NOMO-1 (cell line): Measurements from ENCODE around the gene DCUN1D2.

Source experiments
- DNase-seq, 2 experiments: peaks; one replicate each; lab custom pipeline; 2025; ENCODE audit not compliant: unreplicated experiment in 2 of 2; lab: John Stamatoyannopoulos, UW

The DCUN1D2 gene

GRCh38 chr13:113520571-113520970 is 30.1 kb upstream of the DCUN1D2 start:
- no peak for DNase-seq

GRCh38 chr13:113519556-113519955 is 29.0 kb upstream of the DCUN1D2 start:
- DNase-seq: no peak

GRCh38 chr13:113518076-113518803 is 27.7 kb upstream of the DCUN1D2 start:
- no peak for DNase-seq

DNA sequence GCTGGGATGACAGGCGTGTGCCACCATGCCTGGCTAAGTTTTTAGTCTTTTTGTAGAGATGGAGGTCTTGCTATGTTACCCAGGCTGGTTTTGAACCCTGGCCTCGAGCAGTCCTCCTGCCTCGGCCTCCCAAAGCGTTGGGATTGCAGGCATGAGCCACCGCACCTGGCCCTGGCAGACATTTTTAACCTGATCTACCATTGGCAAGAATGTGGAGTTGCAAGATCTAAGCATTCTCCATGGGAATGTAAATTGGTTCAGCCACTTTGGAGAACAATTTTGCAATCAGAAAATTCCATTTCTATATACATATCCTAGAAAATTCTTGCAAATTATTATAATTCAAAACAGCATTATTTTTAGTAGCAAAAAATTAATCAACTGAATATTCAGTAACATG is 24.3 kb upstream of the DCUN1D2 start:
- no peak for DNase-seq

DNA sequence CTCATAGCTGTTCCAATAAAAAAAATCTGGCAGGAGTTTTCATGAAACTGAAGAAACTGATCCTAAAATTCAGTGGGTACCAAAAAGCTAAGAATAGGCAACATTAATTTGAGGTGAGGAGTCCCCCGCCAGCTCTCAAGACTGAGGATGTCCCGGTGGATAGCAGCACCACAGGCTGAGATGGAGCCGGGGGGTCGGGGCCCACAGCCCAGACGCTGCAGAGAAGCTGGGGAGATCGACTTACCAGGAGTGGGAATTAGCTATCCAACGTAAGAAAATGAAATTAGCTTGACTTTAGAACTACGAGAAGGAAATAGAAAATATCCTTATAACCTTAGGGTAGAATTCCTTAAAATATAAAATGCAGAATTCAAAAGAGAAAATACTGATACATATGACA is 23.2 kb upstream of the DCUN1D2 start:
- DNase-seq: no peak

DNA sequence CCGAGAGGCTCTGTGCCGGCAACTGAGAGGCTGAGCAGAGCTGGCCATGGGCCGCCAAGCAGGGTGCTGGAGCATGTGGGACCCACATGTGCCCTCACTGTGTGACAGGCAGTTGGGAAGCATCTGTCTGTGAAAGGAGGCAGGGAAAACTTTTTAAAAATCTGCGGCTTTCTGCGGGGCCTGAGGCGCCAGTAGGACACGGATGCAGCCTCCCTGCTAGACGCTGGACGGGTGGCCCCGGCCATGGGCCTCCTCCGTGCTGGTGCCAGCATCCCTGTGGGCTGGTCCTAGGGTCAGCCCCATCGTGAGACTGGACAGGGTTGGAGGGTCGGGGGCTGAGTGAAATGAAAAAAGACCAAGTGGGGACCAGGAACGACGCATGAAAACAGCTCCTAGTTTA is 20.9 kb upstream of the DCUN1D2 start:
- no peak for DNase-seq

GRCh38 chr13:113510871-113511270 is 20.4 kb upstream of the DCUN1D2 start:
- no peak for DNase-seq

DNA sequence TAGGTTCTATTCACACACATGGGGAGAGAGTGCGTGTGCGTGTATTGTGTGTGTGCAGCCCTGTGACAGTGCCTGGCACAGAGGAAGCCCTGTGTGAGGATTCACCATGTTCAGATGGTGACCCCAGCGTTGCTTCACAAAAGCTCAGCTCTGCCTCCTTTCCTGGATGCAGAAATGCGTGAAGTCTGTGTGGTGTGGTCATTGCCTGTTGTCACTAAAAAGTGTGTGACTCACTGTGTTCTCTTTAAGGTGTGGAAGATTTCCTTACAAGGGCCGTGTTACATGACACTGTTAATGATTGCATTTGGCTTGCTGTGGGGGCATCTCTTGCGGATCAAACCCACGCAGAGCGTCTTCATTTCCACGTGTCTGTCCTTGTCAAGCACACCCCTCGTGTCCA is 19.5 kb upstream of the DCUN1D2 start:
- DNase-seq: no peak

- no peak for DNase-seq
Observed at GRCh38 chr13:113508521-113509254, 18.2 kb upstream of the DCUN1D2 start.

- no peak for DNase-seq
Observed at GRCh38 chr13:113507505-113508345, 17.2 kb upstream of the DCUN1D2 start.

GRCh38 chr13:113506871-113507388 is 16.4 kb upstream of the DCUN1D2 start:
- no peak for DNase-seq

GRCh38 chr13:113506025-113506685 is 15.6 kb upstream of the DCUN1D2 start:
- no peak for DNase-seq

DNA sequence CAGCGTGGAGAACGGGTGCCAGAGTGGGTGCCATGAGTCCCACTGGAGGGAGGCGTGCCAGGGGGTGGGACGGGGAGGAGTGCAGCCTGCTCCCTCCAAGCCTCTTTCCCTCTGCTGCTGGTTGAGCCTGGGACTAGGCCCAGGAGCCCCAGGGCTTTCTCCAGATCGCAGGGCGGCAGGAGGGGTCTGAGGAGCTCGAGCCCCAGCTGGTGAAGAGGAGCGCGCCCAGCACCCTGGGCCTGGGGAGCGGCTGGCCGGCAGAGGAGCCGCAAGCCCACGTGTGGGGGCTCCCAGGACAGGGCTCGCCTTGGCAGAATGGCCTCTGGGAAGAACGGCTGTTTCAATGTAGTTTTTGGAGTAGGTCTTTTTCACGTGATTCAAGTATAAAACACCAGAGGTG is 12.2 kb upstream of the DCUN1D2 start:
- no peak for DNase-seq

GRCh38 chr13:113500530-113501265 is 10.2 kb upstream of the DCUN1D2 start:
- DNase-seq: no peak

DNA sequence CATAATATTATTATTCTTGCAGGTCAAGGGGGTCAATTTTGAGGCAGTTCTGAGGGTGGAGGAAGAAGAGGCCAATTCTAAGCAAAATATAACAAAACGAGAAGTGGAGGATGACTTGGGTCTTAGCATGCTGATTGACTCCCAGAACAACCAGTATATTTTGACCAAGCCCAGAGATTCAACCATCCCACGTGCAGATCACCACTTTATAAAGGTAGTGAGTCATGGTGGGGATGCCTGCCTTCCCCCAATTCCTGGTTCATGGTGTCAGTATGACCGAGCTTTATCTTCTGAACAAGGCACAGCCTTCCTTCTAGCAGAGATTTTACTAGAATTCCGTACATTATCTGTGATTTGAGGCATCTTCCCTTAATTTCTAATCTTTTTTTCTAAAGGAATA is 9.4 kb upstream of the DCUN1D2 start:
- DNase-seq: no peak

DNA sequence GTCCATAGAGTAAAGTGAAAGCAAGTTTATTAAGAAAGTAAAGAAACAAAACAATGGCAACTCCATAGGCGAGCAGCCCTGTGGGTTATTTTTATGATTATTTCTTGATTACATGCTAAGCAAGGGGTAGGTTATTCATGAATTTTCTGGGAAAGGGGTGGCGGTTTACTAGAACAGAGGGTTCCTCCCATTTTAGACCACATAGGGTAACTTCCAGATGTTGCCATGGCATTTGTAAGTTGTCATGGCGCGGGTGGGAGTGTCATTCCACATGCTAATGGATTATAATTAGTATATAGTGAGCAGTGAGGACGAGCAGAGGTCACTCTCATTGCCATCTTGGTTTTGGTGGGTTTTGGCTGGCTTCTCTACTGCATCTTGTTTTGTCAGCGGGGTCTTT is 8.4 kb upstream of the DCUN1D2 start:
- no peak for DNase-seq

GRCh38 chr13:113497217-113497616 is 6.7 kb upstream of the DCUN1D2 start:
- DNase-seq: no peak

GRCh38 chr13:113495494-113496210 is 5.1 kb upstream of the DCUN1D2 start:
- DNase-seq: no peak

DNA sequence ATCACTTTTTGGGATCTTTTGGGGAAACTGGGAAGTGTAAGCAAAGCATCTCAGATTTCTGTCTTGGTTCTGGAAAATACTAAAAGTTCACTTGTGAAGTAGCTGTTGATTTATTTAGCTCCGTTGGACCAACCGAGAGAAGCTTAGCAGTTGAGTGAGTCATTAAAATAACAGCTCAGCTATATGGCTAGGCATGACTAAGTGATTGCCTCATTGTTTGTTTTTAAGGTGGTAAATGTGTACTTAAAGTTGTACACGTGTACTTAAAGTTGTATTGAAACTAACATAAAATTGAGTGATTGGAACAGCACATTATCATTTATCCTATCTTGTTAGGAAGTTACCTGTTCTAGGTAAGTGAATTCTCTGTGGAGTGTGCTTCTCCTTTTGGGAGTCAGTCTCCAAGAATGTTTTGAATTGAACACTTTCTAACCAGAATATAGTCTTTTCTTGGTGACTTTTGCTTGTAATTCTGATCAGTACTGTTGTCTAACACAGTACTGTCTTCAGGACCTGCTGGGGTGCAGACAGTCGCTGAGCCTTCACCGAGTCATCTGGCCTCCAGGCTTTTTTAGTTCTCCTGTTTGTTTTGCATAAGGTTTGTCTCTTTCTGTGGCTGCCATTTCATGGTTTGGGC is 2.9 kb upstream of the DCUN1D2 start:
- peak; percentile 66 to 93 for DNase-seq
